HCT116 (cell line): ENCODE data around the gene AAMP. TPM values are rescaled to one million over a fixed set of nuclear protein-coding genes. Genes with fewer than 3 reads are reported as not detected.

Experiments used
- ATAC-seq: fragments of 200-7000 bp; cut with Tn5 transposase; 2 replicates; pipeline ENCODE4 v1.9.1; 2020; ENCODE audit warnings: mild to moderate bottlenecking, moderate library complexity
- BruUV-seq: library from RNA; stranded (reverse); fragments of 400-500 nt; replicated peaks from 2 replicates; lab custom pipeline; 2021; lab: Mats Ljungman, UMichigan
- CTCF ChIA-PET: fragments of 300-600 bp; sonication (Branson Sonifier 250); formaldehyde crosslinking; loops from one replicate; lab custom pipeline; 2021; ENCODE audit warnings: antibody characterized with exemption; lab: Charles Lee
- POLR2A ChIA-PET: fragments of 300-600, 350-600 bp; sonication (Branson Sonifier 250); formaldehyde crosslinking; loops from one replicate; lab custom pipeline; 2021; ENCODE audit warnings: antibody characterized with exemption; lab: Charles Lee
- RAD21 ChIA-PET, 2 experiments: fragments of 300-600 bp; sonication (Branson Sonifier 250); formaldehyde crosslinking; loops; one replicate each; lab custom pipeline; 2023; ENCODE audit warnings: low total read pairs in 2 of 2; ENCODE audit not compliant: uncharacterized antibody in 2 of 2, unreplicated experiment in 2 of 2, low non-redundant PET in 1 of 2; lab: Charles Lee
- DNase-seq: peaks from one replicate; pipeline ENCODE4 v3.0.0-alpha.2; 2010; ENCODE audit warnings: low read depth, low spot score
- H2AFZ ChIP-seq: fragments of 200-600 bp; shearing (Covaris generic), sonication (generic); 2 replicates; pipeline ENCODE4 v1.6.1; 2017; ENCODE audit warnings: low read depth, mixed run types, mixed read lengths, antibody characterized with exemption, low read length; ENCODE audit not compliant: poor library complexity, severe bottlenecking
- H3K27ac ChIP-seq: 2 replicates; pipeline ENCODE4 v1.5.1; 2012; ENCODE audit warnings: low read depth, low read length
- H3K27me3 ChIP-seq: fragments of 200-600 bp; sonication (generic); 2 replicates; pipeline ENCODE4 v1.6.1; 2016; ENCODE audit warnings: mixed run types, low read length, mixed read lengths; ENCODE audit not compliant: insufficient read depth
- H3K36me3 ChIP-seq, 2 experiments: fragments of 200-500 bp in 1 of 2; fragments of 200-600 bp in 1 of 2; sonication (Bioruptor generic) in 1 of 2; sonication (generic) in 1 of 2; 2 replicates each; pipeline versions ENCODE4 v1.5.1 to v1.6.1; 2014 to 2016; ENCODE audit warnings: low read length in 2 of 2, inconsistent platforms in 1 of 2, mixed read lengths in 1 of 2, mixed run types in 1 of 2; ENCODE audit not compliant: insufficient read depth in 2 of 2, control insufficient read depth in 1 of 2
- H3K4me1 ChIP-seq, 2 experiments: fragments of 200-600 bp in 1 of 2; sonication (generic) in 1 of 2; 2 replicates each; pipeline versions ENCODE4 v1.5.1 to v1.6.1; 2012 to 2017; ENCODE audit warnings: low read length in 2 of 2, inconsistent platforms in 1 of 2, mild to moderate bottlenecking in 1 of 2, mixed read lengths in 1 of 2, mixed run types in 1 of 2, moderate library complexity in 1 of 2; ENCODE audit not compliant: insufficient read depth in 2 of 2, control insufficient read depth in 1 of 2
- H3K4me2 ChIP-seq: fragments of 200-600 bp; sonication (generic); 2 replicates; pipeline ENCODE4 v1.6.1; 2017; ENCODE audit warnings: mixed run types, low read length, mixed read lengths
- H3K4me3 ChIP-seq, 2 experiments: fragments of 200-600 bp in 1 of 2; sonication (generic) in 1 of 2; replicated peaks in 1 of 2; 2 replicates each; pipeline ENCODE4 v1.5.1; 2011 to 2016; ENCODE audit warnings: low read length in 2 of 2, control low read depth in 1 of 2, low read depth in 1 of 2, mild to moderate bottlenecking in 1 of 2, mixed read lengths in 1 of 2, mixed run types in 1 of 2
- H3K79me2 ChIP-seq: fragments of 200-600 bp; sonication (generic); 2 replicates; pipeline ENCODE4 v1.6.1; 2017; ENCODE audit warnings: mild to moderate bottlenecking, mixed run types, low read length, moderate library complexity, mixed read lengths; ENCODE audit not compliant: insufficient read depth
- H3K9ac ChIP-seq: fragments of 200-600 bp; sonication (generic); 2 replicates; pipeline ENCODE4 v1.6.1; 2016; ENCODE audit warnings: low read length, mixed read lengths
- H3K9me2 ChIP-seq: fragments of 200-600 bp; sonication (generic), shearing (Covaris generic); 2 replicates; pipeline ENCODE4 v1.6.1; 2017; ENCODE audit warnings: mixed run types, mild to moderate bottlenecking, moderate library complexity; ENCODE audit not compliant: insufficient read depth
- H3K9me3 ChIP-seq, 2 experiments: fragments of 200-500 bp in 1 of 2; fragments of 200-600 bp in 1 of 2; sonication (Bioruptor generic) in 1 of 2; sonication (generic) in 1 of 2; 2 replicates each; pipeline ENCODE4 v1.6.1; 2014 to 2017; ENCODE audit warnings: low read length in 2 of 2, mixed read lengths in 2 of 2, inconsistent platforms in 1 of 2, low read depth in 1 of 2, mild to moderate bottlenecking in 1 of 2, mixed run types in 1 of 2, moderate library complexity in 1 of 2; ENCODE audit not compliant: control insufficient read depth in 1 of 2, insufficient read depth in 1 of 2
- H4K20me1 ChIP-seq: fragments of 200-600 bp; sonication (generic), shearing (Covaris generic); 2 replicates; pipeline ENCODE4 v1.6.1; 2017; ENCODE audit warnings: mixed run types, mild to moderate bottlenecking, moderate library complexity; ENCODE audit not compliant: insufficient read depth
- CBX3 ChIP-seq: IDR thresholded peaks from 2 replicates; pipeline ENCODE4 v1.6.1; 2012; ENCODE audit warnings: low read depth
- CEBPB ChIP-seq: IDR thresholded peaks from 2 replicates; pipeline ENCODE4 v1.6.1; 2012; ENCODE audit warnings: low read depth
- EGR1 ChIP-seq: IDR thresholded peaks from 2 replicates; pipeline ENCODE4 v1.6.1; 2012; ENCODE audit warnings: low read depth
- ELF1 ChIP-seq: IDR thresholded peaks from 2 replicates; pipeline ENCODE4 v1.6.1; 2012; ENCODE audit warnings: low read depth, borderline replicate concordance
- EZH2phosphoT487 ChIP-seq: fragments of 200-600 bp; IDR thresholded peaks from 2 replicates; pipeline ENCODE4 v1.6.1; 2018; ENCODE audit warnings: antibody characterized with exemption, borderline replicate concordance
- FOSL1 ChIP-seq: IDR thresholded peaks from 2 replicates; pipeline ENCODE4 v1.6.1; 2012; ENCODE audit warnings: low read depth
- POLR2A ChIP-seq: IDR thresholded peaks from 2 replicates; pipeline ENCODE4 v1.7.0; 2011; ENCODE audit warnings: borderline replicate concordance; ENCODE audit not compliant: insufficient read depth, insufficient read length; ENCODE audit errors: extremely low read depth
- POLR2AphosphoS5 ChIP-seq: IDR thresholded peaks from 2 replicates; pipeline ENCODE4 v1.6.1; 2011; ENCODE audit warnings: mild to moderate bottlenecking, low read depth, low read length, moderate library complexity
- RAD21 ChIP-seq: IDR thresholded peaks from 2 replicates; pipeline ENCODE4 v1.6.1; 2012; ENCODE audit warnings: low read depth, mild to moderate bottlenecking
- SIN3A ChIP-seq: IDR thresholded peaks from 2 replicates; pipeline ENCODE4 v1.6.1; 2012; ENCODE audit warnings: low read depth
- SP1 ChIP-seq: IDR thresholded peaks from 2 replicates; pipeline ENCODE4 v1.6.1; 2012; ENCODE audit warnings: low read depth
- TCF7L2 ChIP-seq: IDR thresholded peaks from 2 replicates; pipeline ENCODE4 v1.7.0; 2011; ENCODE audit warnings: borderline replicate concordance, inconsistent platforms; ENCODE audit not compliant: insufficient read depth, insufficient read length; ENCODE audit errors: extremely low read depth
- YY1 ChIP-seq: IDR thresholded peaks from 2 replicates; pipeline ENCODE4 v1.6.1; 2011; ENCODE audit warnings: low read length, low read depth, moderate library complexity, mild to moderate bottlenecking; ENCODE audit not compliant: insufficient replicate concordance; ENCODE audit errors: extremely low read depth
- ZBTB33 ChIP-seq: IDR thresholded peaks from 2 replicates; pipeline ENCODE4 v1.6.1; 2011; ENCODE audit warnings: mild to moderate bottlenecking, low read length, moderate library complexity; ENCODE audit not compliant: insufficient replicate concordance; ENCODE audit errors: extremely low read depth
- ZFX ChIP-seq: fragments of 450-650 bp; IDR thresholded peaks from 2 replicates; pipeline ENCODE4 v1.6.1; 2017
- ZNF274 ChIP-seq: fragments of 200-500 bp; sonication (Bioruptor generic); IDR thresholded peaks from 2 replicates; pipeline ENCODE4 v1.6.1; 2014; ENCODE audit warnings: mild to moderate bottlenecking, low read depth, low read length, inconsistent platforms
- intact Hi-C: fragments of 100-400 bp; cut with micrococcal nuclease; formaldehyde crosslinking; loops from 2 replicates; pipeline ENCODE4 v1.10.0; 2022
- total RNA-seq: library from RNA; stranded (reverse); gene quantifications from one replicate; pipeline ENCODE4 v1.2.1, GENCODE V29; 2021; ENCODE audit not compliant: unreplicated experiment
- TF ChIP-seq, protein P1 (sequence below): IDR thresholded peaks from 2 replicates; pipeline ENCODE4 v1.6.1; 2012

Gene AAMP
- total RNA-seq, 1 experiment from 2014 or later, result 111 TPM

GRCh38 chr2:218313356-218313755 lies 43.4 kb upstream of the AAMP start:
- no peak for ATAC-seq
- no peaks in the 10 kb centered on the region for H3K79me2 ChIP-seq
- intact Hi-C loops, result no loop called here
- no peak overlapping the region for H3K27ac ChIP-seq
- no peaks in the 10 kb centered on the region for H3K9me3 ChIP-seq
- POLR2A ChIA-PET, result interaction anchor here (0.7 kb wide), 1 partner anchor 32 kb away, joined by 3 read pairs; no protein-coding TSS in a partner anchor
- H3K4me2 ChIP-seq, result no peak overlapping the region
- DNase-seq, result no peak
- no peak overlapping the region for H3K9ac ChIP-seq
- BruUV-seq, result no TSS peak
- CTCF ChIA-PET, result no interaction called here
- H4K20me1 ChIP-seq, result no peaks in the 10 kb centered on the region
- no peak overlapping the region for H2AFZ ChIP-seq
- H3K9me2 ChIP-seq, result no peaks in the 10 kb centered on the region
- no peaks in the 10 kb centered on the region for H3K36me3 ChIP-seq
- H3K27me3 ChIP-seq, result no peaks in the 10 kb centered on the region
- H3K4me1 ChIP-seq, result peaks cover 0 to 10% of the 10 kb centered on the region in 2 experiments; a peak in 1 of 4 replicates
- TF ChIP-seq EGR1 (no peak), CEBPB (no peak), SIN3A (no peak), POLR2A (no peak), TCF7L2 (no peak), EZH2phosphoT487 (no peak)
- H3K4me3 ChIP-seq, result no peak overlapping the region
- RAD21 ChIA-PET, result no interaction called here

DNA sequence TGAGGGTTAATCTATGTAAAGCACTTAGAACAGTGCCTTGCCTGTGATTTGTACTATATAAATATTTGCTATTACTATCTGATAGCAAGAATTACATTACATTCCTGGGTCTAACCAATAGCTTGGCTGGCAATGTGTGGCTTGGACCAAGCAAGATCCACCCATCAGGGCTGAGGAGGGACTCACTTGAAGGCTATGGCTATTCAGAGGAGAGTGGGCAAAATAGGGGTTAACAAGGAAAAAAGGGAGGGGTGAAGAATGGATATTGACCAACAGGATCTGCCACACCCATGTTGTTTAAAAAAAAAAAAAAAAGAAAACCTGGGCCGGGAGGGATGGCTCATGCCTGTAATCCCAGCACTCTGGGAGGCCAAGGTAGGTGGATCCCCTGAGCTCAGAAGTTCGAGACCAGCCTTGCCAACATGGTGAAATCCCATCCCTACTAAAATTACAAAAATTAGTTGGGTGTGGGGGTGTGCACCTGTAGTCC lies 42.4 kb upstream of the AAMP start:
- ChIA-PET POLR2A (no interaction called here), RAD21 (no interaction called here), CTCF (no interaction called here)
- no peak overlapping the region for H3K27ac ChIP-seq
- H3K4me1 ChIP-seq, result peaks cover 0 to 9% of the 10 kb centered on the region in 2 experiments; a peak in 1 of 4 replicates
- H2AFZ ChIP-seq, result no peak overlapping the region
- TF ChIP-seq ZNF274, result no peak
- TF ChIP-seq ZFX, result no peak
- no peak for TF ChIP-seq TCF7L2
- no peak for TF ChIP-seq SIN3A
- TF ChIP-seq YY1, result no peak
- no peak for TF ChIP-seq SP1
- no peak for TF ChIP-seq ZBTB33
- no peak for TF ChIP-seq POLR2AphosphoS5
- TF ChIP-seq, protein P1, sequence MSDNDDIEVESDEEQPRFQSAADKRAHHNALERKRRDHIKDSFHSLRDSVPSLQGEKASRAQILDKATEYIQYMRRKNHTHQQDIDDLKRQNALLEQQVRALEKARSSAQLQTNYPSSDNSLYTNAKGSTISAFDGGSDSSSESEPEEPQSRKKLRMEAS, result no peak
- no peak for TF ChIP-seq POLR2A
- TF ChIP-seq CBX3, result no peak
- TF ChIP-seq EGR1, result no peak
- no peak for TF ChIP-seq ELF1
- TF ChIP-seq FOSL1, result no peak
- TF ChIP-seq EZH2phosphoT487, result no peak
- TF ChIP-seq RAD21, result no peak
- H3K79me2 ChIP-seq, result no peaks in the 10 kb centered on the region
- no peaks in the 10 kb centered on the region for H3K9me2 ChIP-seq
- H3K9me3 ChIP-seq, result no peaks in the 10 kb centered on the region
- DNase-seq (no peak), ATAC-seq (no peak)
- H3K36me3 ChIP-seq, result no peaks in the 10 kb centered on the region
- no TSS peak for BruUV-seq
- H4K20me1 ChIP-seq, result no peaks in the 10 kb centered on the region
- intact Hi-C loops, result no loop called here
- no peak overlapping the region for H3K4me3 ChIP-seq
- no peak overlapping the region for H3K9ac ChIP-seq
- H3K27me3 ChIP-seq, result no peaks in the 10 kb centered on the region
- H3K4me2 ChIP-seq, result no peak overlapping the region
